CD4-positive, alpha-beta T cell treated with Interferon alpha-2 for 1 hour (primary cell): ENCODE results near the gene NELFA.

Experiments used
- DNase-seq, 2 donors: peaks; one replicate each; pipeline ENCODE4 v3.0.0-alpha.2; 2020 to 2022

NELFA gene

GRCh38 chr4:1961563-1961962 lies 47.2 kb downstream of the NELFA start:
- DNase-seq: no peak

GRCh38 chr4:1961038-1961437 lies 47.7 kb downstream of the NELFA start:
- no peak for DNase-seq

- no peak for DNase-seq
These were observed 48.5 kb downstream of the NELFA start for GRCh38 chr4:1960170-1960825.

GRCh38 chr4:1959104-1959384 lies 49.7 kb downstream of the NELFA start:
- DNase-seq: no peak

GRCh38 chr4:1958276-1959103 lies 50.3 kb downstream of the NELFA start:
- DNase-seq: no peak

GRCh38 chr4:1956631-1957030 lies 52.1 kb downstream of the NELFA start:
- DNase-seq: no peak

- DNase-seq: no peak
These were observed 55.4 kb downstream of the NELFA start for GRCh38 chr4:1953335-1953734.

GRCh38 chr4:1952719-1953118 lies 56.1 kb downstream of the NELFA start:
- no peak for DNase-seq

GRCh38 chr4:1952058-1952700 lies 56.6 kb downstream of the NELFA start:
- DNase-seq: no peak

GRCh38 chr4:1950369-1950768 lies 58.4 kb downstream of the NELFA start:
- no peak for DNase-seq

GRCh38 chr4:1948892-1949436 lies 59.8 kb downstream of the NELFA start:
- DNase-seq: peak in 1 of 2 donors; percentile 5

GRCh38 chr4:1948232-1948631 lies 60.5 kb downstream of the NELFA start:
- no peak for DNase-seq

GRCh38 chr4:1945912-1946311 lies 62.9 kb downstream of the NELFA start:
- DNase-seq: no peak

- DNase-seq: no peak
These were observed 63.5 kb downstream of the NELFA start for GRCh38 chr4:1945124-1945895.

GRCh38 chr4:1943928-1944327 lies 64.8 kb downstream of the NELFA start:
- no peak for DNase-seq

- no peak for DNase-seq
These were observed 68.2 kb downstream of the NELFA start for GRCh38 chr4:1940566-1940965.

GRCh38 chr4:1939664-1940509 lies 68.9 kb downstream of the NELFA start:
- DNase-seq: no peak

- DNase-seq: no peak
These were observed 70.7 kb downstream of the NELFA start for GRCh38 chr4:1938027-1938426.

- no peak for DNase-seq
These were observed 71.2 kb downstream of the NELFA start for GRCh38 chr4:1937550-1937949.

- DNase-seq: no peak
These were observed 75.1 kb downstream of the NELFA start for GRCh38 chr4:1933700-1934099.

- no peak for DNase-seq
These were observed 76.0 kb downstream of the NELFA start for GRCh38 chr4:1932736-1933135.
